SK-N-SH treated with all-trans-retinoic acid at 6 μM for 48 hours (cell line): Measurements from ENCODE around the gene FCGR3A.

Experiments
- ATAC-seq: fragments of 200-7000 bp; cut with Tn5 transposase; 3 replicates; pipeline ENCODE4 v1.9.1; 2020; ENCODE audit warnings: mild to moderate bottlenecking, moderate library complexity
- ARNTL ChIP-seq: fragments of 450-650 bp; formaldehyde crosslinking; IDR thresholded peaks from 2 replicates; pipeline ENCODE4 v1.5.0; 2020; ENCODE audit warnings: low read depth, mild to moderate bottlenecking, moderate library complexity, borderline replicate concordance
- BACH2 ChIP-seq: fragments of 250-450 bp; sonication (Bioruptor Pico); IDR thresholded peaks from 2 replicates; pipeline ENCODE4 v1.9.0; 2021; ENCODE audit warnings: mild to moderate bottlenecking, borderline replicate concordance
- CREB5 ChIP-seq: fragments of 250-450 bp; sonication (Bioruptor Pico); IDR thresholded peaks from 2 replicates; pipeline ENCODE4 v1.5.1; 2020; ENCODE audit warnings: low read depth, mild to moderate bottlenecking, moderate library complexity
- CSDC2 ChIP-seq: fragments of 250-450 bp; sonication (Bioruptor Pico); IDR thresholded peaks from 2 replicates; pipeline ENCODE4 v1.5.0; 2020; ENCODE audit warnings: mild to moderate bottlenecking, moderate library complexity
- ESRRG ChIP-seq: fragments of 250-450 bp; sonication (Bioruptor Pico); IDR thresholded peaks from 2 replicates; pipeline ENCODE4 v1.6.1; 2021; ENCODE audit warnings: mild to moderate bottlenecking
- GLIS3 ChIP-seq: fragments of 250-450 bp; sonication (Bioruptor Pico); IDR thresholded peaks from 2 replicates; pipeline ENCODE4 v1.5.0; 2020; ENCODE audit warnings: mild to moderate bottlenecking, moderate library complexity
- ISL1 ChIP-seq: fragments of 250-450 bp; sonication (Bioruptor Pico); IDR thresholded peaks from 2 replicates; pipeline ENCODE4 v2.1.2; 2022; ENCODE audit warnings: mild to moderate bottlenecking, moderate library complexity
- POU6F1 ChIP-seq: fragments of 250-450 bp; sonication (Bioruptor Pico); IDR thresholded peaks from 2 replicates; pipeline ENCODE4 v1.8.0; 2021; ENCODE audit warnings: low read depth, mild to moderate bottlenecking, moderate library complexity, borderline replicate concordance
- PPARA ChIP-seq: fragments of 250-450 bp; sonication (Bioruptor Pico); IDR thresholded peaks from 2 replicates; pipeline ENCODE4 v1.5.0; 2020; ENCODE audit warnings: mild to moderate bottlenecking, borderline replicate concordance
- RARB ChIP-seq: fragments of 250-450 bp; sonication (Bioruptor Pico); IDR thresholded peaks from 2 replicates; pipeline ENCODE4 v1.8.0; 2021; ENCODE audit warnings: mild to moderate bottlenecking, moderate library complexity
- SNAI2 ChIP-seq: fragments of 250-450 bp; sonication (Bioruptor Pico); IDR thresholded peaks from 2 replicates; pipeline ENCODE4 v1.5.0; 2020; ENCODE audit warnings: mild to moderate bottlenecking, moderate library complexity
- TCF4 ChIP-seq: fragments of 250-450 bp; sonication (Bioruptor Pico); IDR thresholded peaks from 2 replicates; pipeline ENCODE4 v1.8.0; 2021; ENCODE audit warnings: mild to moderate bottlenecking, moderate library complexity, borderline replicate concordance
- TOX ChIP-seq: fragments of 250-450 bp; sonication (Bioruptor Pico); IDR thresholded peaks from 2 replicates; pipeline ENCODE4 v1.8.0; 2021; ENCODE audit warnings: mild to moderate bottlenecking, moderate library complexity, borderline replicate concordance
- ZC3H10 ChIP-seq: fragments of 250-450 bp; sonication (Bioruptor Pico); IDR thresholded peaks from 2 replicates; pipeline ENCODE4 v1.5.1; 2021; ENCODE audit warnings: mild to moderate bottlenecking, moderate library complexity
- ZFP30 ChIP-seq: fragments of 450-650 bp; formaldehyde crosslinking; IDR thresholded peaks from 2 replicates; pipeline ENCODE4 v1.5.0; 2022; ENCODE audit warnings: mild to moderate bottlenecking, moderate library complexity
- ZNF565 ChIP-seq: fragments of 450-650 bp; formaldehyde crosslinking; conservative IDR thresholded peaks from 2 replicates; pipeline ENCODE4 v1.5.0; 2020; ENCODE audit warnings: low read depth, mild to moderate bottlenecking, moderate library complexity
- ZNF70 ChIP-seq: fragments of 450-650 bp; formaldehyde crosslinking; IDR thresholded peaks from 2 replicates; pipeline ENCODE4 v1.5.0; 2020; ENCODE audit warnings: mild to moderate bottlenecking, moderate library complexity
- ZNF8 ChIP-seq: fragments of 450-650 bp; formaldehyde crosslinking; IDR thresholded peaks from 2 replicates; pipeline ENCODE4 v1.5.0; 2020; ENCODE audit warnings: mild to moderate bottlenecking, moderate library complexity
- TF ChIP-seq, protein P1 (sequence below): fragments of 250-450 bp; sonication (Bioruptor Pico); IDR thresholded peaks from 2 replicates; pipeline ENCODE4 v1.5.0; 2020; ENCODE audit warnings: mild to moderate bottlenecking, moderate library complexity
- TF ChIP-seq, protein P2 (sequence below): fragments of 250-450 bp; sonication (Bioruptor Pico); IDR thresholded peaks from 2 replicates; pipeline ENCODE4 v1.5.1; 2021; ENCODE audit warnings: mild to moderate bottlenecking, moderate library complexity

Gene FCGR3A

DNA sequence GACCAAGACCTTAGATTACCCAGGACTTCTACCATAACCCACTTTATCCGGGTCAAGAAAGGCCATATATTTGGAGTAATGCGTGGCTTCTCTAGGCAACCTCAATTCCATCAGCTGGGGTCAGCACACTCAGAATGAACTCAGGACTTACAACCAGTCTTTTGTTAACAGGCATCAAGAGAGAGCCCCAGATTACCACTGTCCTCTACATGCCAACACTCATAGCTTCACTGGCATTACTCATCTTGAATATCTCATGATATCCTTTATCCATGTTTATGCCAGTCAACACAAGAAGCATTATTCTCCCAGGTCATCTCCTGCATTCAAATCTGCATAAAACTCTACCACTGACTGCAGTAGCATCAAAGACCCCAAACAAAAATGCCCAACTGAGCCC is 51.0 kb downstream of the FCGR3A start:
- TF ChIP-seq BACH2 (no peak), POU6F1 (CRISPR knock-in tag) (no peak), ZC3H10 (no peak), TOX (CRISPR knock-in tag) (no peak), ARNTL (CRISPR knock-in tag) (no peak), CREB5 (CRISPR knock-in tag) (no peak), ZNF8 (no peak), CSDC2 (CRISPR knock-in tag) (no peak), GLIS3 (CRISPR knock-in tag) (no peak), SNAI2 (no peak), ZFP30 (no peak), ZNF565 (CRISPR knock-in tag) (no peak), ZNF70 (CRISPR knock-in tag) (no peak), ISL1 (no peak)
- no peak for ATAC-seq

DNA sequence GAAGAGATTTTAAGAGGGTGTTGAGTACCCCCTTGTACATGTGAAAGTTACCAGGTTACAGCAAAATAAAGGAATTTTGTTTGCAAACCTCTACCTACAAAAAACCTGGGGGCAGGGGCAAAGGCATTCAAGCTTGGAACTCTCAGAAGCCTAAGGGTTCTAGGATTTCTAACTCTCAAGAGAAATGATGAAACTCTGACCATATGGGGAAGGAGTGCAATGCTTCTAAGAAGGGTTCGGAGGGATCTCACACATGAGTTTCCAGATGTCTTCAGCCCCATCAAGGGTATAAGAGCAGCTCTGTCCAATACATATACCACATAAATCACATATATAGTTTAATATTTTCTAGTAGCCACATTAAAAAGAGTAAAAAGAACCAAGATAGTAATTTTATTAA is 51.7 kb downstream of the FCGR3A start:
- ATAC-seq = no peak
- no peak for TF ChIP-seq TCF4 (CRISPR knock-in tag)
- TF ChIP-seq ZFP30 = no peak
- no peak for TF ChIP-seq RARB
- TF ChIP-seq PPARA = no peak
- TF ChIP-seq CSDC2 (CRISPR knock-in tag) = no peak
- no peak for TF ChIP-seq ISL1
- TF ChIP-seq, protein P1, sequence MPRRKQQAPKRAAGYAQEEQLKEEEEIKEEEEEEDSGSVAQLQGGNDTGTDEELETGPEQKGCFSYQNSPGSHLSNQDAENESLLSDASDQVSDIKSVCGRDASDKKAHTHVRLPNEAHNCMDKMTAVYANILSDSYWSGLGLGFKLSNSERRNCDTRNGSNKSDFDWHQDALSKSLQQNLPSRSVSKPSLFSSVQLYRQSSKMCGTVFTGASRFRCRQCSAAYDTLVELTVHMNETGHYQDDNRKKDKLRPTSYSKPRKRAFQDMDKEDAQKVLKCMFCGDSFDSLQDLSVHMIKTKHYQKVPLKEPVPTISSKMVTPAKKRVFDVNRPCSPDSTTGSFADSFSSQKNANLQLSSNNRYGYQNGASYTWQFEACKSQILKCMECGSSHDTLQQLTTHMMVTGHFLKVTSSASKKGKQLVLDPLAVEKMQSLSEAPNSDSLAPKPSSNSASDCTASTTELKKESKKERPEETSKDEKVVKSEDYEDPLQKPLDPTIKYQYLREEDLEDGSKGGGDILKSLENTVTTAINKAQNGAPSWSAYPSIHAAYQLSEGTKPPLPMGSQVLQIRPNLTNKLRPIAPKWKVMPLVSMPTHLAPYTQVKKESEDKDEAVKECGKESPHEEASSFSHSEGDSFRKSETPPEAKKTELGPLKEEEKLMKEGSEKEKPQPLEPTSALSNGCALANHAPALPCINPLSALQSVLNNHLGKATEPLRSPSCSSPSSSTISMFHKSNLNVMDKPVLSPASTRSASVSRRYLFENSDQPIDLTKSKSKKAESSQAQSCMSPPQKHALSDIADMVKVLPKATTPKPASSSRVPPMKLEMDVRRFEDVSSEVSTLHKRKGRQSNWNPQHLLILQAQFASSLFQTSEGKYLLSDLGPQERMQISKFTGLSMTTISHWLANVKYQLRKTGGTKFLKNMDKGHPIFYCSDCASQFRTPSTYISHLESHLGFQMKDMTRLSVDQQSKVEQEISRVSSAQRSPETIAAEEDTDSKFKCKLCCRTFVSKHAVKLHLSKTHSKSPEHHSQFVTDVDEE (CRISPR knock-in tag) = no peak
- TF ChIP-seq ZNF8 = no peak
- TF ChIP-seq ESRRG = no peak
- no peak for TF ChIP-seq SNAI2

DNA sequence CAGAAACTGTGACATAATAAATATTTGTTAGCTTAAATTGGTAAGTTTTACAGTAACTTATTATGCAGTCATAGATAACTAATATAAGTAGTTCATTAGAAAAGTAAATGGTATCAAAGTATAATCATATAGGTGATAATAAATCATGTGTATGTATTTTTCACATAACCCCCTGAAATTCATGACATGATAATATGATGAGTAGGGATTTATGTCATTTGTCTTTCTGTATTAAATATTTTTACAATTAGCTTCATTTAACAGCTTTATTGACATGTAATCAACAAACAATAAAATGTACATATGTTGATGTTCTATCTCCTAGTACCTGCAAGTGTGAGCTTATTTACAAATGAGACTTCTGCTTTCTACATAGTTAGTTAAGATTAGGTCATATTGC is 54.1 kb downstream of the FCGR3A start:
- ATAC-seq = no peak
- no peak for TF ChIP-seq ZNF565 (CRISPR knock-in tag)

DNA sequence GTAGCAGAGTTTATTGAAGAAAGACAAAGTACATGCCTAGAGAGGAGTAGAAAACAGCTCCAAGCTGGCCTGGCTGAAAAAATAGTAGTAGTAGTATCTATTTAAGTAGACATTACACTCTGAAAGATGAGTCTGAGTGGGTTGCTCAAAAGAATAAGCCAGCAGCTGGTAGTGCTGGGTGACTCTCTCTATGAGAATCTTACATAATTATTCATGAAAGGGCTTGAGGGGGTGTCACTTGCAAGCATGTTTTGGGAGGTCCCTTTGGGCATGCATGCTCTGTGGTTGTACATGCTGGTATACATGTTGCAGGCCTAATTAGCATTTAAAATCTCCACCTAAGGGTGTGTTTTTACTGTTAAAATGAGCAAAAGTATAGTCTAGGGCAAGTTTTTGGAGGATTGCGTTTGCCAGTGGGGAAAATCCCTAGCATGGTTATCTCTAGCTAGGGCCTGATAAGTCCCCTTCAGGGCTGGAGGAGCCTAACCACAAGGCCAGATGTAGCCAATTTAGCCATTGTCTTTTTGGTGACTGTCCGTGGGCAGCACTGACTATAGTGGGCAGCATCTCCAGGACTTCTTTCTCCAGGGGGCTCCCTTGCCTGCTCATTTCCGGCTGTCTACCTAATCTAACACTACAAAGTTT is 55.4 kb downstream of the FCGR3A start:
- TF ChIP-seq, protein P2, sequence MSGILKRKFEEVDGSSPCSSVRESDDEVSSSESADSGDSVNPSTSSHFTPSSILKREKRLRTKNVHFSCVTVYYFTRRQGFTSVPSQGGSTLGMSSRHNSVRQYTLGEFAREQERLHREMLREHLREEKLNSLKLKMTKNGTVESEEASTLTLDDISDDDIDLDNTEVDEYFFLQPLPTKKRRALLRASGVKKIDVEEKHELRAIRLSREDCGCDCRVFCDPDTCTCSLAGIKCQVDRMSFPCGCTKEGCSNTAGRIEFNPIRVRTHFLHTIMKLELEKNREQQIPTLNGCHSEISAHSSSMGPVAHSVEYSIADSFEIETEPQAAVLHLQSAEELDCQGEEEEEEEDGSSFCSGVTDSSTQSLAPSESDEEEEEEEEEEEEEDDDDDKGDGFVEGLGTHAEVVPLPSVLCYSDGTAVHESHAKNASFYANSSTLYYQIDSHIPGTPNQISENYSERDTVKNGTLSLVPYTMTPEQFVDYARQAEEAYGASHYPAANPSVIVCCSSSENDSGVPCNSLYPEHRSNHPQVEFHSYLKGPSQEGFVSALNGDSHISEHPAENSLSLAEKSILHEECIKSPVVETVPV (CRISPR knock-in tag) = no peak
- TF ChIP-seq ZFP30 (no peak), TOX (CRISPR knock-in tag) (no peak), POU6F1 (CRISPR knock-in tag) (no peak)
- ATAC-seq = no peak
